ENCODE results near the gene ZSWIM4.
"Not testable (repeated sequence)": the region's sequence is repeated elsewhere in the genome, so short reads cannot be mapped to it uniquely, and the experiment has no call there.

ZSWIM4 gene

GRCh38 chr19:13794757-13795589 is at the start of gene ZSWIM4:
Gene ZSWIM4, plus strand, starts transcription at chr19:13795443. Its CDS starts 206 bp downstream, at chr19:13795649.
- peak; percentile 97 for DNase-seq

GRCh38 chr19:13747098-13747453 is 48.2 kb upstream of the ZSWIM4 start:
- DNase-seq: no peak

- no peak for DNase-seq
Measured at GRCh38 chr19:13748169-13748828, 46.9 kb upstream of the ZSWIM4 start.

- no peak for DNase-seq
Measured at GRCh38 chr19:13751436-13751835, 43.8 kb upstream of the ZSWIM4 start.

GRCh38 chr19:13753622-13754021 is 41.6 kb upstream of the ZSWIM4 start:
- not testable (repeated sequence) for DNase-seq

- no peak for DNase-seq
Measured at GRCh38 chr19:13756210-13756609, 39.0 kb upstream of the ZSWIM4 start.

- DNase-seq: no peak
Measured at GRCh38 chr19:13757805-13758772, 37.2 kb upstream of the ZSWIM4 start.

- DNase-seq: no peak
Measured at GRCh38 chr19:13758795-13759194, 36.4 kb upstream of the ZSWIM4 start.

GRCh38 chr19:13761423-13761822 is 33.8 kb upstream of the ZSWIM4 start:
- DNase-seq: no peak

- DNase-seq: no peak
Measured at GRCh38 chr19:13762635-13763235, 32.5 kb upstream of the ZSWIM4 start.

GRCh38 chr19:13763265-13763664 is 32.0 kb upstream of the ZSWIM4 start:
- no peak for DNase-seq

GRCh38 chr19:13764101-13764807 is 31.0 kb upstream of the ZSWIM4 start, which contains the start of gene MRI1:
Gene MRI1, plus strand, starts transcription at chr19:13764522. Its CDS starts 67 bp downstream, at chr19:13764589.
- peak; percentile 84 for DNase-seq

GRCh38 chr19:13764821-13765394 is 30.3 kb upstream of the ZSWIM4 start:
- DNase-seq: peak; percentile 78

GRCh38 chr19:13765395-13766094 is 29.7 kb upstream of the ZSWIM4 start:
- DNase-seq: no peak

GRCh38 chr19:13766095-13766481 is 29.2 kb upstream of the ZSWIM4 start:
- no peak for DNase-seq

GRCh38 chr19:13768510-13768909 is 26.7 kb upstream of the ZSWIM4 start:
- no peak for DNase-seq

- no peak for DNase-seq
Measured at GRCh38 chr19:13770013-13770635, 25.1 kb upstream of the ZSWIM4 start.

- peak; percentile 97 for DNase-seq
Measured at GRCh38 chr19:13774217-13775191, 20.7 kb upstream of the ZSWIM4 start, which contains the start of gene C19orf53. Gene C19orf53, plus strand, starts transcription at chr19:13774456. Its CDS starts 22 bp downstream, at chr19:13774478.

GRCh38 chr19:13778398-13778797 is 16.8 kb upstream of the ZSWIM4 start:
- DNase-seq: no peak

Data from activated effector memory CD4-positive, alpha-beta T cell treated with anti-CD3 and anti-CD28 coated beads, Interleukin-2, amount 50 U/mL, for 16 hours (primary cell).